Stimulated activated naive CD8-positive, alpha-beta T cell treated with anti-CD3 and anti-CD28 coated beads, Interleukin-15, amount 100 ng/mL, for 72 hours (primary cell): ENCODE data around the gene PRKRIP1.

Source experiments
- ATAC-seq: fragments of 150-1000 bp; cut with Tn5 transposase; 2 replicates; pipeline ENCODE4 v1.10.0; 2021; ENCODE audit warnings: mild to moderate bottlenecking, moderate library complexity
- DNase-seq, 2 donors: peaks; one replicate each; pipeline ENCODE4 v3.0.0; 2021 to 2022
- H3K27ac Mint-ChIP-seq, 2 donors: one replicate each; pipeline ENCODE4 v1.8.0; 2022; ENCODE audit warnings: mild to moderate bottlenecking in 2 of 2, mixed read lengths in 2 of 2, moderate library complexity in 2 of 2
- H3K27me3 Mint-ChIP-seq: one replicate; pipeline ENCODE4 v1.8.0; 2022; ENCODE audit warnings: mixed read lengths
- H3K4me1 Mint-ChIP-seq: one replicate; pipeline ENCODE4 v1.8.0; 2022; ENCODE audit warnings: mild to moderate bottlenecking, mixed read lengths
- H3K4me3 Mint-ChIP-seq, 2 donors: one replicate each; pipeline ENCODE4 v1.8.0; 2022; ENCODE audit warnings: mild to moderate bottlenecking in 2 of 2, mixed read lengths in 2 of 2, moderate library complexity in 1 of 2
- H3K9me3 Mint-ChIP-seq, 2 donors: one replicate each; pipeline ENCODE4 v1.8.0; 2022; ENCODE audit warnings: mixed read lengths in 2 of 2

The PRKRIP1 gene

GRCh38 chr7:102415685-102416225 lies 19.6 kb downstream of the PRKRIP1 start:
- Mint-ChIP-seq H3K27ac (peak overlapping the region; percentile 94 to 95), H3K4me1 (peaks cover 67% of the 10 kb centered on the region)

GRCh38 chr7:102416406-102416805 lies 20.2 kb downstream of the PRKRIP1 start:
- peak overlapping the region; percentile 84 to 85 for H3K4me3 Mint-ChIP-seq
- DNase-seq (no peak), ATAC-seq (peak; percentile 39)
- H3K9me3 Mint-ChIP-seq, result no peaks in the 10 kb centered on the region
- no peaks in the 10 kb centered on the region for H3K27me3 Mint-ChIP-seq
- peak overlapping the region; percentile 94 to 95 for H3K27ac Mint-ChIP-seq
- peaks cover 73% of the 10 kb centered on the region for H3K4me1 Mint-ChIP-seq

More at GRCh38 chr7:102415685-102416225, 19.6 kb downstream of the PRKRIP1 start:
- Mint-ChIP-seq H3K9me3 (no peaks in the 10 kb centered on the region), H3K4me3 (peak overlapping the region; percentile 84 to 85), H3K27me3 (no peaks in the 10 kb centered on the region)
- ATAC-seq, result peak; percentile 94
- peak; percentile 60 to 87 for DNase-seq

- H3K4me3 Mint-ChIP-seq, result peak overlapping the region; percentile 52 to 85
- H3K27ac Mint-ChIP-seq, result peak overlapping the region; percentile 30 to 32
- H3K9me3 Mint-ChIP-seq, result no peaks in the 10 kb centered on the region
- peaks cover 75% of the 10 kb centered on the region for H3K4me1 Mint-ChIP-seq
- ATAC-seq, result peak; percentile 55
- no peak for DNase-seq
- H3K27me3 Mint-ChIP-seq, result no peaks in the 10 kb centered on the region
Observed at GRCh38 chr7:102417105-102417504, 20.9 kb downstream of the PRKRIP1 start.

GRCh38 chr7:102418592-102418991 lies 22.4 kb downstream of the PRKRIP1 start:
- H3K9me3 Mint-ChIP-seq, result no peaks in the 10 kb centered on the region
- H3K4me1 Mint-ChIP-seq, result peaks cover 68% of the 10 kb centered on the region
- H3K27ac Mint-ChIP-seq, result peak overlapping the region in 1 of 2 donors; percentile 58
- no peaks in the 10 kb centered on the region for H3K27me3 Mint-ChIP-seq
- ATAC-seq, result peak; percentile 29
- no peak overlapping the region for H3K4me3 Mint-ChIP-seq
- no peak for DNase-seq

- ATAC-seq (no peak), DNase-seq (no peak)
- Mint-ChIP-seq H3K9me3 (no peaks in the 10 kb centered on the region), H3K4me1 (peaks cover 75% of the 10 kb centered on the region), H3K27me3 (no peaks in the 10 kb centered on the region), H3K27ac (no peak overlapping the region), H3K4me3 (no peak overlapping the region)
Observed at GRCh38 chr7:102421706-102422240, 25.6 kb downstream of the PRKRIP1 start.

GRCh38 chr7:102424129-102424551 lies 28.0 kb downstream of the PRKRIP1 start:
- Mint-ChIP-seq H3K27me3 (no peaks in the 10 kb centered on the region), H3K27ac (peak overlapping the region in 1 of 2 donors; percentile 92), H3K4me3 (peak overlapping the region in 1 of 2 donors; percentile 50), H3K4me1 (peaks cover 78% of the 10 kb centered on the region), H3K9me3 (no peaks in the 10 kb centered on the region)
- ATAC-seq, result no peak
- DNase-seq, result no peak

- Mint-ChIP-seq H3K27me3 (no peaks in the 10 kb centered on the region), H3K27ac (peak overlapping the region; percentile 92 to 98), H3K9me3 (no peaks in the 10 kb centered on the region), H3K4me1 (peaks cover 79% of the 10 kb centered on the region), H3K4me3 (peak overlapping the region; percentile 84 to 93)
- ATAC-seq (no peak), DNase-seq (no peak)
Observed at GRCh38 chr7:102424787-102425218, 28.6 kb downstream of the PRKRIP1 start.

- H3K4me3 Mint-ChIP-seq, result peak overlapping the region; percentile 84 to 93
- no peaks in the 10 kb centered on the region for H3K27me3 Mint-ChIP-seq
- peak overlapping the region; percentile 98 to 99 for H3K27ac Mint-ChIP-seq
- ATAC-seq, result peak; percentile 83
- no peaks in the 10 kb centered on the region for H3K9me3 Mint-ChIP-seq
- peaks cover 78% of the 10 kb centered on the region for H3K4me1 Mint-ChIP-seq
- DNase-seq, result peak; percentile 74 to 82
Observed at GRCh38 chr7:102425639-102426267, 29.6 kb downstream of the PRKRIP1 start.

GRCh38 chr7:102426268-102427018 lies 30.3 kb downstream of the PRKRIP1 start:
- H3K27me3 Mint-ChIP-seq, result no peaks in the 10 kb centered on the region
- H3K4me3 Mint-ChIP-seq, result peak overlapping the region; percentile 84 to 93
- peaks cover 78% of the 10 kb centered on the region for H3K4me1 Mint-ChIP-seq
- H3K9me3 Mint-ChIP-seq, result no peaks in the 10 kb centered on the region
- ATAC-seq, result peak; percentile 85
- DNase-seq, result peak; percentile 48 to 80
- H3K27ac Mint-ChIP-seq, result peak overlapping the region; percentile 98 to 99

GRCh38 chr7:102427019-102427405 lies 30.8 kb downstream of the PRKRIP1 start:
- no peaks in the 10 kb centered on the region for H3K27me3 Mint-ChIP-seq
- no peaks in the 10 kb centered on the region for H3K9me3 Mint-ChIP-seq
- peak overlapping the region; percentile 98 to 99 for H3K27ac Mint-ChIP-seq
- ATAC-seq (no peak), DNase-seq (no peak)
- peak overlapping the region; percentile 84 to 93 for H3K4me3 Mint-ChIP-seq
- peaks cover 82% of the 10 kb centered on the region for H3K4me1 Mint-ChIP-seq

GRCh38 chr7:102429141-102429899 lies 33.2 kb downstream of the PRKRIP1 start:
- no peak for DNase-seq
- Mint-ChIP-seq H3K9me3 (no peaks in the 10 kb centered on the region), H3K4me3 (peak overlapping the region in 1 of 2 donors; percentile 2), H3K4me1 (peaks cover 87% of the 10 kb centered on the region), H3K27ac (peak overlapping the region; percentile 74 to 88), H3K27me3 (no peaks in the 10 kb centered on the region)
- no peak for ATAC-seq

GRCh38 chr7:102431617-102432298 lies 35.6 kb downstream of the PRKRIP1 start:
- Mint-ChIP-seq H3K27me3 (no peaks in the 10 kb centered on the region), H3K9me3 (no peaks in the 10 kb centered on the region), H3K4me1 (peaks cover 87% of the 10 kb centered on the region), H3K27ac (peak overlapping the region; percentile 80 to 93), H3K4me3 (peak overlapping the region; percentile 67 to 82)
- peak; percentile 34 to 59 for DNase-seq
- peak; percentile 46 for ATAC-seq

GRCh38 chr7:102432442-102433218 lies 36.5 kb downstream of the PRKRIP1 start:
- Mint-ChIP-seq H3K4me1 (peaks cover 79% of the 10 kb centered on the region), H3K27ac (peak overlapping the region; percentile 74 to 93)
- ATAC-seq, result peak; percentile 44

More at GRCh38 chr7:102432442-102433218, 36.5 kb downstream of the PRKRIP1 start:
- peak; percentile 27 to 30 for DNase-seq
- no peaks in the 10 kb centered on the region for H3K9me3 Mint-ChIP-seq
- no peaks in the 10 kb centered on the region for H3K27me3 Mint-ChIP-seq
- H3K4me3 Mint-ChIP-seq, result peak overlapping the region; percentile 67 to 82
